ENCODE results near the gene TPP2. TPM values are rescaled to one million over a fixed set of nuclear protein-coding genes. Genes with fewer than 3 reads are reported as not detected.

TPP2 gene
- total RNA-seq, 1 experiment from 2014 or later = 31.6 TPM

DNA sequence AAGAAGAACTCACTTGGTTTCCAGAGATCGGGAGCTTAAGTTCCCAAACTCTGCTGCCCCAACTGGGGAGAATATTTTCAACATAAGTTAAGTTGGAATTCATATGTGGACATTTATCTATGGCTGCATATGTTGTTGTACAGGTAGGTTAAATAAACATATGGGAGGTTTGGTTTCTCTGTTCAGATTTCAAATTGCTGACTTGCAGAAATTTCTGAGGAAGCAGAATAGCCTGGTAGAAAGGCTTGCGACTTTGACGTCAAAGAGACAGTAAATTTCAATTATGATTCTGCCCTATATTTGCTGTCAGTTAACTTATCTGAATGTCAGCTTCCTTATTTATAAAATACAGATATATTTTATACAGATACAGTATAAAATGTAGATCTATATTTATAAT, 40.0 kb upstream of the TPP2 start:
- Histone ChIP-seq H3K27me3 (ENCODE audit: control insufficient read depth, insufficient read depth, low read length) (no peaks in the 10 kb centered on the region), H3K36me3 (ENCODE audit: control insufficient read depth, insufficient read depth, low read length) (no peaks in the 10 kb centered on the region), H3K4me3 (ENCODE audit: low read depth in 2 of 2, low read length in 2 of 2) (no peak overlapping the region), H3K27ac (ENCODE audit: low read length) (no peak overlapping the region), H3K9me3 (ENCODE audit: control insufficient read depth, insufficient read depth, low read depth, low read length) (no peaks in the 10 kb centered on the region), H3K4me1 (ENCODE audit: control insufficient read depth, insufficient read depth, low read length) (no peaks in the 10 kb centered on the region)
- in situ Hi-C loops (cut with HindIII; ENCODE audit: low pct_unique_long_range_greater_than_20kb, low sequenced_read_pairs) (no loop called here), intact Hi-C loops (cut with micrococcal nuclease; ENCODE audit: unreplicated experiment) (loop anchor here (5.0 to 10.0 kb wide), 4 partner anchors 162 to 772 kb away; no protein-coding TSS in a partner anchor)
- no peak for DNase-seq (ENCODE audit: low read depth, low spot score)
- no TSS peak for BruUV-seq (replicated peaks)
- no peak for ATAC-seq
- POLR2A ChIA-PET = no interaction called here
- TF ChIP-seq, protein P1, sequence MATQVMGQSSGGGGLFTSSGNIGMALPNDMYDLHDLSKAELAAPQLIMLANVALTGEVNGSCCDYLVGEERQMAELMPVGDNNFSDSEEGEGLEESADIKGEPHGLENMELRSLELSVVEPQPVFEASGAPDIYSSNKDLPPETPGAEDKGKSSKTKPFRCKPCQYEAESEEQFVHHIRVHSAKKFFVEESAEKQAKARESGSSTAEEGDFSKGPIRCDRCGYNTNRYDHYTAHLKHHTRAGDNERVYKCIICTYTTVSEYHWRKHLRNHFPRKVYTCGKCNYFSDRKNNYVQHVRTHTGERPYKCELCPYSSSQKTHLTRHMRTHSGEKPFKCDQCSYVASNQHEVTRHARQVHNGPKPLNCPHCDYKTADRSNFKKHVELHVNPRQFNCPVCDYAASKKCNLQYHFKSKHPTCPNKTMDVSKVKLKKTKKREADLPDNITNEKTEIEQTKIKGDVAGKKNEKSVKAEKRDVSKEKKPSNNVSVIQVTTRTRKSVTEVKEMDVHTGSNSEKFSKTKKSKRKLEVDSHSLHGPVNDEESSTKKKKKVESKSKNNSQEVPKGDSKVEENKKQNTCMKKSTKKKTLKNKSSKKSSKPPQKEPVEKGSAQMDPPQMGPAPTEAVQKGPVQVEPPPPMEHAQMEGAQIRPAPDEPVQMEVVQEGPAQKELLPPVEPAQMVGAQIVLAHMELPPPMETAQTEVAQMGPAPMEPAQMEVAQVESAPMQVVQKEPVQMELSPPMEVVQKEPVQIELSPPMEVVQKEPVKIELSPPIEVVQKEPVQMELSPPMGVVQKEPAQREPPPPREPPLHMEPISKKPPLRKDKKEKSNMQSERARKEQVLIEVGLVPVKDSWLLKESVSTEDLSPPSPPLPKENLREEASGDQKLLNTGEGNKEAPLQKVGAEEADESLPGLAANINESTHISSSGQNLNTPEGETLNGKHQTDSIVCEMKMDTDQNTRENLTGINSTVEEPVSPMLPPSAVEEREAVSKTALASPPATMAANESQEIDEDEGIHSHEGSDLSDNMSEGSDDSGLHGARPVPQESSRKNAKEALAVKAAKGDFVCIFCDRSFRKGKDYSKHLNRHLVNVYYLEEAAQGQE (IDR thresholded peaks at IDR 0.05; ENCODE audit: insufficient read depth in 1 of 2, low read depth in 2 of 2, low read length in 1 of 2) = no peak
- TF ChIP-seq POLR2AphosphoS5 (IDR thresholded peaks at IDR 0.05; ENCODE audit: low read depth, low read length) (no peak), TCF7L2 (IDR thresholded peaks at IDR 0.05; ENCODE audit: low read depth, low read length) (no peak), SIN3A (IDR thresholded peaks at IDR 0.05; ENCODE audit: borderline replicate concordance, insufficient read depth, low read depth, low read length) (no peak)
- TF ChIP-seq, protein P2, sequence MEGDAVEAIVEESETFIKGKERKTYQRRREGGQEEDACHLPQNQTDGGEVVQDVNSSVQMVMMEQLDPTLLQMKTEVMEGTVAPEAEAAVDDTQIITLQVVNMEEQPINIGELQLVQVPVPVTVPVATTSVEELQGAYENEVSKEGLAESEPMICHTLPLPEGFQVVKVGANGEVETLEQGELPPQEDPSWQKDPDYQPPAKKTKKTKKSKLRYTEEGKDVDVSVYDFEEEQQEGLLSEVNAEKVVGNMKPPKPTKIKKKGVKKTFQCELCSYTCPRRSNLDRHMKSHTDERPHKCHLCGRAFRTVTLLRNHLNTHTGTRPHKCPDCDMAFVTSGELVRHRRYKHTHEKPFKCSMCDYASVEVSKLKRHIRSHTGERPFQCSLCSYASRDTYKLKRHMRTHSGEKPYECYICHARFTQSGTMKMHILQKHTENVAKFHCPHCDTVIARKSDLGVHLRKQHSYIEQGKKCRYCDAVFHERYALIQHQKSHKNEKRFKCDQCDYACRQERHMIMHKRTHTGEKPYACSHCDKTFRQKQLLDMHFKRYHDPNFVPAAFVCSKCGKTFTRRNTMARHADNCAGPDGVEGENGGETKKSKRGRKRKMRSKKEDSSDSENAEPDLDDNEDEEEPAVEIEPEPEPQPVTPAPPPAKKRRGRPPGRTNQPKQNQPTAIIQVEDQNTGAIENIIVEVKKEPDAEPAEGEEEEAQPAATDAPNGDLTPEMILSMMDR (IDR thresholded peaks at IDR 0.05) = no peak
- CTCF ChIA-PET = interaction anchor here (0.6 to 1.0 kb wide), 2 partner anchors 9 to 298 kb away, joined by 3 read pairs; no protein-coding TSS in a partner anchor

DNA sequence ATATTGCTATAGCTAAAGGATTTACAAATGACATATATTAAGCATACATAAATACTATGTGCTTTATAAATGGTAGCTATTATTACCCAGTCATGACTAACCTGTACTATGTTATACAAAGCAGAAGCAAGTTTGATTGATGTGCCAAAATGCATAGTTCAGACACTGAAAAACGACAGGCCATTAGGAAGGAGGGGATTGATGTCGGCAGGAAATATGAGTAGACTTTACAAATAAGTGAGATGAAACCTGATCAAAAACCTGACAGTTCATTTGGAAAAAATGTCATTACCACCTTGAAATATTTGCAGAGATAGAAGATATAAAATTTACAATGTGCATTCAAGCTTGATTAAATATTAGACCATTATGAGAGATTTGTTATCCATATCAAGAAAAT, 38.8 kb upstream of the TPP2 start:
- intact Hi-C loops (cut with micrococcal nuclease; ENCODE audit: unreplicated experiment) (loop anchor here (5.0 to 10.0 kb wide), 4 partner anchors 163 to 773 kb away; no protein-coding TSS in a partner anchor), in situ Hi-C loops (cut with HindIII; ENCODE audit: low pct_unique_long_range_greater_than_20kb, low sequenced_read_pairs) (no loop called here)
- no peaks in the 10 kb centered on the region for H3K4me1 ChIP-seq (ENCODE audit: control insufficient read depth, insufficient read depth, low read length)
- H3K9me3 ChIP-seq (ENCODE audit: control insufficient read depth, insufficient read depth, low read depth, low read length) = no peaks in the 10 kb centered on the region
- no peaks in the 10 kb centered on the region for H3K36me3 ChIP-seq (ENCODE audit: control insufficient read depth, insufficient read depth, low read length)
- H3K27ac ChIP-seq (ENCODE audit: low read length) = no peak overlapping the region
- POLR2A ChIA-PET = no interaction called here
- DNase-seq (ENCODE audit: low read depth, low spot score) = no peak
- TF ChIP-seq, protein P2 (IDR thresholded peaks at IDR 0.05) = no peak
- no peak for TF ChIP-seq SIN3A (IDR thresholded peaks at IDR 0.05; ENCODE audit: borderline replicate concordance, insufficient read depth, low read depth, low read length)
- TF ChIP-seq, protein P1 (IDR thresholded peaks at IDR 0.05; ENCODE audit: insufficient read depth in 1 of 2, low read depth in 2 of 2, low read length in 1 of 2) = no peak
- no peak for TF ChIP-seq TCF7L2 (IDR thresholded peaks at IDR 0.05; ENCODE audit: low read depth, low read length)
- no peak for TF ChIP-seq POLR2AphosphoS5 (IDR thresholded peaks at IDR 0.05; ENCODE audit: low read depth, low read length)
- no TSS peak for BruUV-seq (replicated peaks)
- no peak overlapping the region for H3K4me3 ChIP-seq (ENCODE audit: low read depth in 2 of 2, low read length in 2 of 2)
- CTCF ChIA-PET = no interaction called here
- no peak for ATAC-seq
- no peaks in the 10 kb centered on the region for H3K27me3 ChIP-seq (ENCODE audit: control insufficient read depth, insufficient read depth, low read length)

All from Panc1 (cell line).